IPS-18c (cell line): ENCODE data around the gene KCP.
"Not testable (repeated sequence)": the region's sequence is repeated elsewhere in the genome, so short reads cannot be mapped to it uniquely, and the experiment has no call there.

Source experiments
- H3K4me3 ChIP-seq: 2 replicates; pipeline ENCODE4 v1.7.0; 2013; ENCODE audit warnings: low read depth, mild to moderate bottlenecking, low read length, moderate library complexity; ENCODE audit not compliant: insufficient read depth
- H3K9me3 ChIP-seq: one replicate; pipeline ENCODE4 v1.6.1; 2013; ENCODE audit warnings: mild to moderate bottlenecking, low read length, moderate library complexity; ENCODE audit not compliant: control insufficient read depth, insufficient read depth

KCP gene

GRCh38 chr7:128910569-128910945, at the start of gene KCP:
KCP (minus strand) TSS chr7:128910709; CDS start chr7:128910676, 33 bp downstream.
- Histone ChIP-seq H3K4me3 (peak within 1 kb of the TSS; percentile 55), H3K9me3 (no peaks in the 10 kb centered on the region)

- H3K9me3 ChIP-seq: no peaks in the 10 kb centered on the region
- H3K4me3 ChIP-seq: no peak overlapping the region
These were observed 48.8 kb upstream of the KCP start for GRCh38 chr7:128959296-128959695.

- H3K9me3 ChIP-seq: no peaks in the 10 kb centered on the region
These were observed 45.5 kb upstream of the KCP start for GRCh38 chr7:128955981-128956380.

GRCh38 chr7:128954830-128955802, 44.6 kb upstream of the KCP start:
- no peak overlapping the region for H3K4me3 ChIP-seq

More at GRCh38 chr7:128955981-128956380, 45.5 kb upstream of the KCP start:
- H3K4me3 ChIP-seq: no peak overlapping the region

GRCh38 chr7:128954150-128954549, 43.6 kb upstream of the KCP start:
- no peak overlapping the region for H3K4me3 ChIP-seq
- H3K9me3 ChIP-seq: no peaks in the 10 kb centered on the region

More at GRCh38 chr7:128954830-128955802, 44.6 kb upstream of the KCP start:
- no peaks in the 10 kb centered on the region for H3K9me3 ChIP-seq

- no peak overlapping the region for H3K4me3 ChIP-seq
- H3K9me3 ChIP-seq: no peaks in the 10 kb centered on the region
These were observed 40.8 kb upstream of the KCP start for GRCh38 chr7:128951296-128951695.

GRCh38 chr7:128948976-128949760, 38.7 kb upstream of the KCP start:
- H3K4me3 ChIP-seq: no peak overlapping the region

GRCh38 chr7:128948312-128948973, 37.9 kb upstream of the KCP start:
- Histone ChIP-seq H3K4me3 (no peak overlapping the region), H3K9me3 (no peaks in the 10 kb centered on the region)

More at GRCh38 chr7:128948976-128949760, 38.7 kb upstream of the KCP start:
- no peaks in the 10 kb centered on the region for H3K9me3 ChIP-seq

GRCh38 chr7:128947854-128948253, 37.3 kb upstream of the KCP start:
- Histone ChIP-seq H3K9me3 (no peaks in the 10 kb centered on the region), H3K4me3 (no peak overlapping the region)

- Histone ChIP-seq H3K4me3 (no peak overlapping the region), H3K9me3 (no peaks in the 10 kb centered on the region)
These were observed 36.7 kb upstream of the KCP start for GRCh38 chr7:128946936-128947830.

GRCh38 chr7:128945668-128946366, 35.3 kb upstream of the KCP start:
- H3K4me3 ChIP-seq: no peak overlapping the region

GRCh38 chr7:128944487-128945236, 34.2 kb upstream of the KCP start:
- Histone ChIP-seq H3K9me3 (peaks cover 2% of the 10 kb centered on the region), H3K4me3 (no peak overlapping the region)

More at GRCh38 chr7:128945668-128946366, 35.3 kb upstream of the KCP start:
- H3K9me3 ChIP-seq: peaks cover 2% of the 10 kb centered on the region

GRCh38 chr7:128943251-128943650, 32.7 kb upstream of the KCP start:
- not testable (repeated sequence) for H3K9me3 ChIP-seq, H3K4me3 ChIP-seq

GRCh38 chr7:128941946-128942526, 31.5 kb upstream of the KCP start:
- Histone ChIP-seq H3K4me3 (no peak overlapping the region), H3K9me3 (peaks cover 2% of the 10 kb centered on the region)

- Histone ChIP-seq H3K4me3 (no peak overlapping the region), H3K9me3 (peaks cover 2% of the 10 kb centered on the region)
These were observed 30.9 kb upstream of the KCP start for GRCh38 chr7:128941323-128941890.
